Activated CD8-positive, alpha-beta memory T cell treated with anti-CD3 and anti-CD28 coated beads for 24 hours (primary cell): Measurements from ENCODE around the gene RBBP6.

Experiments used
- DNase-seq: peaks from one replicate; pipeline ENCODE4 v3.0.0-alpha.2; 2020

The RBBP6 gene

GRCh38 chr16:24525970-24526559, 13.3 kb upstream of the RBBP6 start:
- no peak for DNase-seq

GRCh38 chr16:24526701-24527495, 12.5 kb upstream of the RBBP6 start:
- no peak for DNase-seq

- no peak for DNase-seq
Measured at GRCh38 chr16:24531166-24531565, 8.2 kb upstream of the RBBP6 start.

GRCh38 chr16:24534620-24535019, 4.7 kb upstream of the RBBP6 start:
- DNase-seq: no peak

- DNase-seq: no peak
Measured at GRCh38 chr16:24535827-24536226, 3.5 kb upstream of the RBBP6 start.

- no peak for DNase-seq
Measured at GRCh38 chr16:24536671-24537070, 2.7 kb upstream of the RBBP6 start.

GRCh38 chr16:24537474-24538337, 1.7 kb upstream of the RBBP6 start:
- DNase-seq: no peak

- no peak for DNase-seq
Measured at GRCh38 chr16:24538756-24539294, 541 bp upstream of the RBBP6 start.

- no peak for DNase-seq
Measured at GRCh38 chr16:24539850-24540601, 660 bp downstream of the RBBP6 start.

- peak; percentile 65 for DNase-seq
Measured at GRCh38 chr16:24540602-24541210, 1.3 kb downstream of the RBBP6 start.

- no peak for DNase-seq
Measured at GRCh38 chr16:24541233-24541933, 2.0 kb downstream of the RBBP6 start.

GRCh38 chr16:24543949-24544348, 4.6 kb downstream of the RBBP6 start:
- DNase-seq: no peak

- no peak for DNase-seq
Measured at GRCh38 chr16:24544640-24545039, 5.3 kb downstream of the RBBP6 start.

- DNase-seq: no peak
Measured at GRCh38 chr16:24550295-24550694, 10.9 kb downstream of the RBBP6 start.

- no peak for DNase-seq
Measured at GRCh38 chr16:24552705-24553246, 13.4 kb downstream of the RBBP6 start.

- no peak for DNase-seq
Measured at GRCh38 chr16:24553983-24554382, 14.6 kb downstream of the RBBP6 start.

- no peak for DNase-seq
Measured at GRCh38 chr16:24555346-24555872, 16.0 kb downstream of the RBBP6 start.

- DNase-seq: no peak
Measured at GRCh38 chr16:24562811-24563210, 23.4 kb downstream of the RBBP6 start.

- no peak for DNase-seq
Measured at GRCh38 chr16:24568392-24568791, 29.0 kb downstream of the RBBP6 start.

- no peak for DNase-seq
Measured at GRCh38 chr16:24571096-24571495, 31.7 kb downstream of the RBBP6 start.

GRCh38 chr16:24572069-24572468, 32.7 kb downstream of the RBBP6 start:
- no peak for DNase-seq
